NCI-H1930 (cell line): Measurements from ENCODE around the gene CNOT1.

Source experiments
- DNase-seq, 2 experiments: peaks; one replicate each; lab custom pipeline; 2025; lab: John Stamatoyannopoulos, UW

Gene CNOT1

DNA sequence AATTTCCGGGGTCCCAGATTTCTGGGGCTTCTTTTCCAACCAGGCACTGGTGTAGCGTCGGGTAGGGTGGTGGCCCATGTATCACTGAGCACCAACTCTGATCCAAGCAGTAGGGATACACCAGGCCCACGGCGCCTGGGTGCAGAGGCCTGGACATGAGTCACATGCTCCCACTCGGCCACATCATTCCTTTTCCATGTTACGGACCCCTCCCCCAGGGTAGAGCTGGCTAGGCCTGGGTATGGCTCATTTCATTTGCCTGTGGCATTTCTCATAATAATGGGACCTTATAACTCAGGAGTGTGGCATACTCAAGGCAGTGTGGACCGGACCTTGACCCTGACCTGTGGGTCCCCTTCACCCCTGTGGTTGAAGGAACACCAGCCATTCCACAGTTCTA, 147.7 kb downstream of the CNOT1 start:
- DNase-seq, result no peak

DNA sequence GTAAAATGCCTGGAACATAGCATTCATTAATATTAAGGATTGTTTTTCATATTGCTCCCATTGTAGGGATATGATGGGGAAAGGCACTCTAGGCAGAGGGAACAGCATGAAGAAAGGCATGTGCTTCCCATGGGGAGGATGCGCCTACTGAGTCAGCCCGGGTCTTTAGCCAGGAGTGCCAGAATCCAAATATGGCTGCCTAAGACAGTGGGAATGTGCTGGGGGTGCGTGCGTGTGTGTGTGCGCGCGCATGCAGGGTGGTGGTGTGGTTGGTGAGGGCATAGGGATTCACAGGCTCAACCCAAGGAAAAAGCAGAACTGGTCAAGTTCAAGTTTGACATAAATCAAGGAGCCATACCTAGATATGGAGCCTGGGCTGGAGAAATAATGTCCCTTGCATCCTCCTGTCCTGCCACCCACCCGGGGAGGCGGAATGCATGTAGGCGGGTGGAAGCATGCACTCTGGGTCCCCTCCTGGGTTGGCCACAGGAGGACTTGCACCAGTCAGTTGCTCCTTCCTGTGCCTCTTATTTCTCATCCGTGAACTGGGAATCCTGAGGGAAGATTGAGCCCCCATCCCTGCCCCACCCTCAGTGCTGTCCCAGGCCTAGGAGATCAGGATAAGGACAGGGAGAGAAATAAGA, 148.3 kb downstream of the CNOT1 start:
- DNase-seq, result no peak

DNA sequence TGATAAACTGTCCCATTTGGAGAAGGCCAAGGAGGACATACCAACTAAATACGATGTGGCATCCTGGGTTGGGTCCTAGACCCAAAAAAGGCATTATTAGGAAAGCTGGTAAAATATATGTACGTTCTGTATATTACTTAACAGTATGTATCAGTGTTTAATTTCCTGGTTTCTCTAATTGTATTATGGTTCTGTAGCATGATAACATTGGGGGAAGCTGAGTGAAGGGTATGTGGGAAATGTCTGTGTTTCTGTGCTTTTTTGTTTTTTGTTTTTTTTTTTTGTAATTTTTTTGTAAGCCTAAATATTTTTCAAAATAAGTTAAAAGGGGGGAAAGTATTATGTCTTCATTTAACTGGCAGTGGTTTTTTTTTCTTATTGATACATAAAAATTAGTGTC, 151.2 kb downstream of the CNOT1 start:
- DNase-seq, result no peak

DNA sequence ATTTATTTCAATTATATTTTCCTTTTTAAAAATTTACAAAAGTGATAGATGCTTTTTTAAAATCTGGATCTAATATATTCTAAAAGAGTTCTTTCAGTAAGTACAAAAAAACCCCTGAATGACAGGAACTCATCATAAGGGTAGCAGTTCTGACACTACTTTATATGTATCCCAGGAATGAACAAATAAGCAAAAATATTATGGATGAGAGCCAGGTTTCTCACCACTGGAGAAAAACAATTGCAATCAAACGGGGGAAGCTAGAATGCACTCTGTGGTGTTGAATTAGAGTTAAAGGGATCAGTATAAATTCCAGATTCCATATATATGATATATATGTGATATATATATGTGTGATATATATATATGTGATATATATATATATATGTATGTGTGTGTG, 152.8 kb downstream of the CNOT1 start:
- DNase-seq, result no peak

DNA sequence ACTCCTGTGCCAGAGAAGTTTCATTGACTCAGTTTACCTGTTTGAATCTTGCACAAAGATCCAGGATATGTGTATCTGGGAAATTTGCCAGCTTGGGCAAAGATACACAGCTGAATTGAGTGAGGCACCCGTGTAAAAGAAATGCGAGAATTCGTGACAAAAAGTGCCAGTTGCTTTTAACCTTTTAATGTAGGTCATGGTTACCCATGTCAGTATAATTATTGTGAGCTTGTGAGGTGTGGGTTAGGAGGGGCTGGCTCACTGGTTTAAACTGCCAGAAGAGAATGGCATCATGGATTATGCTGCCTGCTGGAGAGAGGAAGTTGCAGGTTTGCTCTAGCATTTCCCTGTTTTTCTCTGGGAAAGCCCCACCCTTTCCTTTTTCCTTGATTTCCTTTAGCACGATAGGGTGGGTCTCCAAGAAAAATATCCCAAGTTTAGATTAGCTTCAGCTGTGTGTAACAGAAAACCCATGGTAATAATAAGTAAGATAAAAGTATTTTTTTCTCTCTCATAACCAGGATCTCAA, 154.5 kb downstream of the CNOT1 start:
- DNase-seq, result no peak

DNA sequence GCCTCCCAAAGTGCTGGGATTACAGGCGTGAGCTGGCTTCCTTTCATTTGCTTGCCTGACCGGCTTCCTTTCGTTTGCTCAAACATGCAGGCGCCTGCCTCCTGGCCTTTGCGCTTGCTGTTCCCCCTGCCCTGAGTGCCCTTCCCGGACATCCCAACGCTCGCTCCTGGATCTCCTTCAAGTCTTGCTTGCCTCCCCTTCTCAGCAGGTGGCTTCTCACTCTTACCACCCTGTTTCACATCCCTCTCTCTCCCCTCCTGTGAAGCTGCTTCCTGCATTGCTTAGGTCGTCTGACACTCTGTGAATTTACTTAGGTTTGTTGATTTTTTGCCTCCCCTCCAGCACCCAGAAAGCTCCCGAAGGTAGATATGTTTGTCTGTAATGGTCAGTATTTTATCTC, 155.3 kb downstream of the CNOT1 start:
- DNase-seq, result no peak

DNA sequence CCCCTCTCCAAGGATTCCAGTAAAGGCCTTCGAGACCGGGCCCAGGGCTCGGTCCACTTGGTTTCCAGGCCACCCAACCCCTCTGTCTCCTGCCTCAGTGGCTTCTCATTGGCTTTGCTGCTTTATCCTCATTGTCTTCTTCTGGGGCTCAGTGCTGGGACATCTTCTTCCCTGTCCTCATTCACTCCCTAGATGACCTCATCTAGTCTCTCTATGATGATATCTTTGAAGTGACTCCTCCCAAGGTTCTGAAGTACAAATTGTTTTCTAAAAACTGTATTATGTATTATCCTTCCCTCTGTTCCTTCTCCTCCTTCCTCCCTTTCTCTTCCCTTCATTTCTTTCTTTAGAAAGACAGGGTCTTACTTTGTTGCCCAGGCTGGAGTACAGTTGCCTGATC, 156.8 kb downstream of the CNOT1 start:
- DNase-seq, result no peak

DNA sequence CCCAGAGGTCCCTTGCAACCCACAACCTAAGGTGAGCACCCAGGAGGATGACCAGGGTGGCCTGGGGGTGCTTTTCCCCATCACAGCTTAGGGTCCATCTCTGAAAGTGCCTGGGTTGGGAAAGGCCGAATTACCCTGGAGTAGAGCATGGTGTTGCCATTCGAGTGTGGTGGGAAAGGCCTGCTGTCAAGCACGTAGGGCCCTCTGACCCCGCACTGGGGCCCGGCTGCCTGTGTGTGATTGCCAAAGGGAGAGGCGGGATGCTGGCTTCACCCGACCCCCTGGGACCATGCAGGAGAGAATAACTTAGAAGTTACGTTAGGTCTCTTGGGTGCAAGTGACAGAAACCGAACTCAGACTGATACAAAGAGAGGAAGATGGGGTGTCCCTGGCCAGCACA, 157.4 kb downstream of the CNOT1 start:
- no peak for DNase-seq

DNA sequence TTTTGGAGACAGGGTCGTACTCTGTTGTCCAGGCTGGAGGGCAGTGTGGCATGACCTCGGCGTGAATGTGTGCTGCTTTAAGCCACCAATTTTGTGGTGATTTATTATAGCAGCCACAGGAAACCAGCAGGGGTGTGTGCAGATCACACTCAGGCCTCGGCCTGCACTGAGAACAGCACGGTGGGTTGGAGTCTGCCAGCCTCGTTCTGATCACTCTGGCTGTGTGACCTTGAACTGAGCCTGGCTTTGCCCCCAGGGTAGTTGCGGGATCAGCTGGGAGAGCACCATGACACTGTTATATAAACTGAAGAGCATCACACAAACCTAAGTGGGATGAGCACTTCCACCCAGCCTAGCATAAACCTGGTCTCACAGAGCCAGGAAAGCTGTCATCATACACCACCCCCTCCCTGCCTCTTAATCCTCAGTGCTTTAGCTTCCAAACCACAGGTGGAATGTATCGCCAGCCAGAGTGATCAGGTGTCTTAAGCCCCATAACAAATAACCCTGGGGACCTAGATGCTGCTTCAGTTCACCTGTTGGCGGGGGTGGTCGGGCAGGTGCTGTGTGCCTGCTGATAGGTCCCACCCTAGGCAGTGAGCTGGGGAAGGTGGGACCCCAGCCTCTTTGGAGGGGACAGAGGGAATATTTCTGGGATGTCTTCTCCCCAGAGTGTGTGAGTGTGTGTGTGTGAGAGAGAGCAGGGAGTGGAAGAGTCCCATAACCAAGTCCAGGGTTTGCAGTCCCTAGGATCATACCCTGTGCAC, 158.2 kb downstream of the CNOT1 start:
- DNase-seq, result no peak
